ENCODE results near the gene NDUFS8. TPM values are rescaled to one million over a fixed set of nuclear protein-coding genes. Genes with fewer than 3 reads are reported as not detected.
A peak's percentile ranks its signal among the peaks of the same experiment; 100 is the strongest.

The NDUFS8 gene
- total RNA-seq, 1 donor from 2014 or later, result 143 TPM

DNA sequence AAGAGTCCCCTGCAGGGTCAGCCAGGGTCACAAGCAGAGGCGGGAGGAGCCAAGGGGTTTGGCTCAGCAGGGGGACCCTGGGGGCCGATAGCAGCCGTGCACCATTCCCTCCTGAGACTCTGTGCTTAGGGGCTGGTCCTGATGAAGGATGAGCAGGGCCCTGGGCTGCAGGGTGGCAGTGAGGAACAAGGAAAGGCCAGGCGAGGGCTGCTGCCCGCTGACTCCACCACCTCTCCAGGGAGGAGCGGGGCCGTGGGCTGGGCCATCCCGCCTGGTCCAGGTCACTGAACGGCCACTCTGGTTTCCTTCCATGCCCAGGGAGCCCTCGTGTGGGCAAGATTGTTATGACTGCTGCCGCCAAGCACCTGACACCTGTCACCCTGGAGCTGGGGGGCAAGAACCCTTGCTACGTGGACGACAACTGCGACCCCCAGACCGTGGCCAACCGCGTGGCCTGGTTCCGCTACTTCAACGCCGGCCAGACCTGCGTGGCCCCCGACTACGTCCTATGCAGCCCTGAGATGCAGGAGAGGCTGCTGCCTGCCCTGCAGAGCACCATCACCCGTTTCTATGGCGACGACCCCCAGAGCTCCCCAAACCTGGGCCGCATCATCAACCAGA lies 9.2 kb upstream of the NDUFS8 start:
- Mint-ChIP-seq H3K36me3 (ENCODE audit: unreplicated experiment) (peaks cover 8% of the 10 kb centered on the region), H3K4me1 (ENCODE audit: unreplicated experiment) (peaks cover 40% of the 10 kb centered on the region), H3K27ac (ENCODE audit: unreplicated experiment) (no peak overlapping the region), H3K4me3 (ENCODE audit: unreplicated experiment) (no peak overlapping the region), H3K27me3 (ENCODE audit: unreplicated experiment) (no peaks in the 10 kb centered on the region), H3K9me3 (ENCODE audit: unreplicated experiment) (peaks cover 5% of the 10 kb centered on the region)
- TF ChIP-seq, protein P1, sequence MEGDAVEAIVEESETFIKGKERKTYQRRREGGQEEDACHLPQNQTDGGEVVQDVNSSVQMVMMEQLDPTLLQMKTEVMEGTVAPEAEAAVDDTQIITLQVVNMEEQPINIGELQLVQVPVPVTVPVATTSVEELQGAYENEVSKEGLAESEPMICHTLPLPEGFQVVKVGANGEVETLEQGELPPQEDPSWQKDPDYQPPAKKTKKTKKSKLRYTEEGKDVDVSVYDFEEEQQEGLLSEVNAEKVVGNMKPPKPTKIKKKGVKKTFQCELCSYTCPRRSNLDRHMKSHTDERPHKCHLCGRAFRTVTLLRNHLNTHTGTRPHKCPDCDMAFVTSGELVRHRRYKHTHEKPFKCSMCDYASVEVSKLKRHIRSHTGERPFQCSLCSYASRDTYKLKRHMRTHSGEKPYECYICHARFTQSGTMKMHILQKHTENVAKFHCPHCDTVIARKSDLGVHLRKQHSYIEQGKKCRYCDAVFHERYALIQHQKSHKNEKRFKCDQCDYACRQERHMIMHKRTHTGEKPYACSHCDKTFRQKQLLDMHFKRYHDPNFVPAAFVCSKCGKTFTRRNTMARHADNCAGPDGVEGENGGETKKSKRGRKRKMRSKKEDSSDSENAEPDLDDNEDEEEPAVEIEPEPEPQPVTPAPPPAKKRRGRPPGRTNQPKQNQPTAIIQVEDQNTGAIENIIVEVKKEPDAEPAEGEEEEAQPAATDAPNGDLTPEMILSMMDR (IDR thresholded peaks at IDR 0.05), result peak; percentile 44
- DNase-seq (ENCODE audit: extremely low spot score, unreplicated experiment), result no peak

DNA sequence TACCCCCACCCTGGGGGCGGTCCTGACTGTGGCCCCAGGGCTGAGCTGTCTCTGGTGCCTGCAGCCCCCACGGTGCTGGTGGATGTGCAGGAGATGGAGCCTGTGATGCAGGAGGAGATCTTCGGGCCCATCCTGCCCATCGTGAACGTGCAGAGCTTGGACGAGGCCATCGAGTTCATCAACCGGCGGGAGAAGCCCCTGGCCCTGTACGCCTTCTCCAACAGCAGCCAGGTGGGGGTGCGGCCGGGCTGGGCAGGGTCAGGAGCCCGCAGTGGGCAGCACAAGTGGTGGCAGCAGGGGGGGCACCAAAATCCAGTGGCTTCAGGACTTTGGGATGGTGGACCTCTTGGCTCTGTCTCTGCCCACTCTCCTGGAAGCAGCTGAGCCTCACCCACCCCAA lies 8.0 kb upstream of the NDUFS8 start:
- Mint-ChIP-seq H3K4me3 (ENCODE audit: unreplicated experiment) (no peak overlapping the region), H3K9me3 (ENCODE audit: unreplicated experiment) (peaks cover 5% of the 10 kb centered on the region), H3K27me3 (ENCODE audit: unreplicated experiment) (no peaks in the 10 kb centered on the region), H3K27ac (ENCODE audit: unreplicated experiment) (no peak overlapping the region), H3K36me3 (ENCODE audit: unreplicated experiment) (peaks cover 8% of the 10 kb centered on the region), H3K4me1 (ENCODE audit: unreplicated experiment) (peaks cover 39% of the 10 kb centered on the region)
- DNase-seq (ENCODE audit: extremely low spot score, unreplicated experiment), result no peak
- TF ChIP-seq, protein P1 (IDR thresholded peaks at IDR 0.05), result no peak

DNA sequence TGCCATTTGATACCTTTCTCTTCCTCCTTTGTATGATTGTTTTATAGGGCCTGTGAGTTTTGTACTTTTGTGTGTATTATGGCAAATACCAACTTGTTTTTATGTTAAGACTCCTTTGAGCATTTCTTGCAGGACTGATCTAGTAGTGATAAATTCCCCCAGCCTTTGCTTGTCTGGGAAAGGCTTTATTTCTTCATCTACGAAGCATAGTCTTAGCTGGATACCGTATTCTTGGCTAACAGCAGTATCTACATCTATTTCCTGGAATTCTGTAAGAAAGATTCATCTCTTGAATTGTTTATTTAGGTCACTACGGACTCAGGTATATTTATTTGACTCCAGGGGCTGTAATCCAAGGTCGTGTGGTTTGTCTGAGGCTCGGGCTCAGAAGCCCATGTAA lies 6.0 kb upstream of the NDUFS8 start:
- H3K4me3 Mint-ChIP-seq (ENCODE audit: unreplicated experiment), result no peak overlapping the region
- peaks cover 52% of the 10 kb centered on the region for H3K4me1 Mint-ChIP-seq (ENCODE audit: unreplicated experiment)
- TF ChIP-seq, protein P1 (IDR thresholded peaks at IDR 0.05), result no peak
- H3K27me3 Mint-ChIP-seq (ENCODE audit: unreplicated experiment), result no peaks in the 10 kb centered on the region
- DNase-seq (ENCODE audit: extremely low spot score, unreplicated experiment), result no peak
- peaks cover 8% of the 10 kb centered on the region for H3K36me3 Mint-ChIP-seq (ENCODE audit: unreplicated experiment)
- H3K27ac Mint-ChIP-seq (ENCODE audit: unreplicated experiment), result no peak overlapping the region
- H3K9me3 Mint-ChIP-seq (ENCODE audit: unreplicated experiment), result peaks cover 5% of the 10 kb centered on the region

DNA sequence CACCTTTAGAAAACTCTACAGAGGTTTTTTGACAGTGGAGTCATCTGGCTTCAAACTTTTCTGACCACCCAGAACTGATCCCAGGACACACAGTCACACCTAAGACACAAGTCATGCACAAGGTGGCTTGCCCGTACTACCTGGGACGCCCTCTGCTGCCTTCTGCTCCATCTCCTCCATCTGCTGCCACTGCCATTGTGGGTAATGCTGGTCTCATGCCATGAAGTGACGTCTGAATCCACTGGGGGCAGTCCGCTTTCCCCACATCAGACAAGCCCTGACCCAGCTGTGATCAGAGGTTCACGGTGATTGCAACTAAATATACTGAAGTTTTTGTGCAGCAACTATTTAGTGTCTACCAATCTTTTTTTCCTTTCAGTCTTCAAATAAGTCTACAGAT lies 5.4 kb upstream of the NDUFS8 start:
- no peak for DNase-seq (ENCODE audit: extremely low spot score, unreplicated experiment)
- Mint-ChIP-seq H3K36me3 (ENCODE audit: unreplicated experiment) (peaks cover 8% of the 10 kb centered on the region), H3K4me3 (ENCODE audit: unreplicated experiment) (no peak overlapping the region), H3K27ac (ENCODE audit: unreplicated experiment) (no peak overlapping the region), H3K4me1 (ENCODE audit: unreplicated experiment) (peaks cover 52% of the 10 kb centered on the region), H3K9me3 (ENCODE audit: unreplicated experiment) (peaks cover 5% of the 10 kb centered on the region), H3K27me3 (ENCODE audit: unreplicated experiment) (no peaks in the 10 kb centered on the region)
- TF ChIP-seq, protein P1 (IDR thresholded peaks at IDR 0.05), result no peak

DNA sequence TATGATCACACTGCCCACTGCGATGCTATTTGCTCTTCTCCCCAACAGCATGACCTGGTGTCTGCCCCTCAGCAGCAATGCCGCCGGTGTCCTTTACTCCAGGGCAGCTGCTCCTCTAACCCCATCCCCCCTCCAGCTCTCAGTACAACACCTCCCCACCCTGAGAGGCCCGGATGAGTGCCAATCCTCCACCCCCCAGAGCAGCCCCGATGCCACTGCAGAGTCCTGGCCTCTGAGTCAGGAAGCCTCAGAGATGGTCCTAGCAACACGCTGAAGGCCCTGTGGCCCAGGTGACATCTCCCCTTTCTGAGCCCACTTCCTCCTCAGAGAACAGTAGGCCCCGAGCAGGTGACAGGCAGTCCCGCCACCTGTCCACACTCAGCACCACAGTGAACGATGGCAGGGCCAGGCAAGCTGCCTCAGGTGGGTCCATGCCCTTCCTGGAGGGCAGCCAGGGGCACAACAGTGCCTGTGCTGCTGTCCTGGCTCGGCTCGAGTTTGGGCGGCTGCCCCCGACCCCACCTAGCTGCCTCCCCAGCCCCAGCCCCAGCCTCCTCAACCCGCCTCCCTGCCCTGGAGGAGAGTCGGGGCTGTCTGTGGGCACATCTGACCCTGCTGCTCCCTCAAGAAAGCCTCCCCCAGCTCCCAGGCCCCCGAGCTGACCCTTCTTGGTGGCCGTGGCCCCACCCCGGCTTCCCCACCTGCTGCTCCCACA lies 3.9 kb upstream of the NDUFS8 start:
- Mint-ChIP-seq H3K36me3 (ENCODE audit: unreplicated experiment) (peaks cover 8% of the 10 kb centered on the region), H3K9me3 (ENCODE audit: unreplicated experiment) (peaks cover 5% of the 10 kb centered on the region), H3K27ac (ENCODE audit: unreplicated experiment) (peak overlapping the region; percentile 79), H3K4me1 (ENCODE audit: unreplicated experiment) (peaks cover 49% of the 10 kb centered on the region), H3K27me3 (ENCODE audit: unreplicated experiment) (no peaks in the 10 kb centered on the region), H3K4me3 (ENCODE audit: unreplicated experiment) (no peak overlapping the region)
- TF ChIP-seq, protein P1 (IDR thresholded peaks at IDR 0.05), result no peak
- DNase-seq (ENCODE audit: extremely low spot score, unreplicated experiment), result no peak

Measured in osteocyte (in vitro differentiated cells).